Memory B cell (primary cell): ENCODE measurements around the gene TMEM151A.
A peak's percentile ranks its signal among the peaks of the same experiment; 100 is the strongest.

Experiments used
- ATAC-seq: fragments of 150-1000 bp; cut with Tn5 transposase; 2 replicates; pipeline ENCODE4 v1.10.0; 2021; ENCODE audit warnings: low read depth, mild to moderate bottlenecking, moderate library complexity
- DNase-seq, 2 donors: peaks; one replicate each; pipeline ENCODE4 v3.0.0; 2022; ENCODE audit warnings: low spot score in 2 of 2
- H3K27ac Mint-ChIP-seq: one replicate; pipeline ENCODE4 v1.8.0; 2022; ENCODE audit warnings: mild to moderate bottlenecking, moderate library complexity, mixed read lengths
- H3K27me3 Mint-ChIP-seq: one replicate; pipeline ENCODE4 v1.8.0; 2022; ENCODE audit warnings: mixed read lengths
- H3K36me3 Mint-ChIP-seq: one replicate; pipeline ENCODE4 v1.8.0; 2022; ENCODE audit warnings: mild to moderate bottlenecking, mixed read lengths
- H3K4me1 Mint-ChIP-seq: one replicate; pipeline ENCODE4 v1.8.0; 2022; ENCODE audit warnings: mixed read lengths
- H3K4me3 Mint-ChIP-seq: one replicate; pipeline ENCODE4 v1.8.0; 2022; ENCODE audit warnings: mild to moderate bottlenecking, moderate library complexity, mixed read lengths
- H3K9me3 Mint-ChIP-seq: one replicate; pipeline ENCODE4 v1.8.0; 2022; ENCODE audit warnings: mixed read lengths

TMEM151A gene

DNA sequence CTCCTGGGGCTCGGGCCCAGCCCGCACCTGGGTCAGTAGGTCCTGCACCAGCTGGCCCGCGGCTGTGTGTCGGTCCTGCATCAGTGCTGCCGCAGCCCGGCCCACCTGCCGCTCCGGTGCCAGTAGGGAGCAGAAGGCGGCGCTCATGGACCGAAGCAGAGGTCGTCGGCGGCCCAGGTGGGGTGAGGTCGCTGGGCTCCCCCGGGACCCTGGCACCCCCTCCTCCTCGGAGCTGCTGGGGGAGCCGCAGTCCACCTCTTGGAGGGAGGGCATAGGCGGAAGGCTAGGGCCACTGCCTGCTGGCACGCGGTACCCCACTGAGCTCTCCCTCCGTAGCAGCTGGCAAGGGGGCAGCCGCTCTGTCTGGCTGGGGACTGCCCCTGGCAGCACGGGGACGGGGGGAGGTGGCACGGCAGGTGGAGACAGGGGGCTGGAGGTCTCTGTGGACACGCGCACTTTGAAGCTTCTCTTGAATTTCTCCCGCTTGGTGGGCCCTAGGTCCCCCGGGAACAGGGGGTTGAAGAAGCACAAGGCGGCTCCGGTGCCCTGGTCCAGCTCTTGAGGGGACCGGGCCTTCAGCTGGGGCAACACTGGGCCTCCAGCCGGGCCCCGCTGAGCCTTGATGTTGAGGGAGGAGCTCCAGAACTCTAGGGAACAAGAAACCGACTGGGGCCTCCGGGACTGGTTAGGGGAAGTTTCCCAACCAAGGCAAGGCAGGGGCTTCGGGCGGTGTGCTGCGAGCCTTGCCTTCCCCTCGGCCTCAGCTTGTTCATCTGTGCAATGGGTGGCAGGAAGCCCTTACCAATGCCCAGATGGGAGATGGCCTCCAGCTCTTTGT, 43.1 kb downstream of the TMEM151A start:
- DNase-seq (no peak), ATAC-seq (no peak)
- Mint-ChIP-seq H3K27me3 (peaks cover 6% of the 10 kb centered on the region), H3K4me3 (peak overlapping the region; percentile 70), H3K4me1 (peaks cover 20% of the 10 kb centered on the region), H3K9me3 (no peaks in the 10 kb centered on the region), H3K36me3 (peaks cover 12% of the 10 kb centered on the region), H3K27ac (no peak overlapping the region)

DNA sequence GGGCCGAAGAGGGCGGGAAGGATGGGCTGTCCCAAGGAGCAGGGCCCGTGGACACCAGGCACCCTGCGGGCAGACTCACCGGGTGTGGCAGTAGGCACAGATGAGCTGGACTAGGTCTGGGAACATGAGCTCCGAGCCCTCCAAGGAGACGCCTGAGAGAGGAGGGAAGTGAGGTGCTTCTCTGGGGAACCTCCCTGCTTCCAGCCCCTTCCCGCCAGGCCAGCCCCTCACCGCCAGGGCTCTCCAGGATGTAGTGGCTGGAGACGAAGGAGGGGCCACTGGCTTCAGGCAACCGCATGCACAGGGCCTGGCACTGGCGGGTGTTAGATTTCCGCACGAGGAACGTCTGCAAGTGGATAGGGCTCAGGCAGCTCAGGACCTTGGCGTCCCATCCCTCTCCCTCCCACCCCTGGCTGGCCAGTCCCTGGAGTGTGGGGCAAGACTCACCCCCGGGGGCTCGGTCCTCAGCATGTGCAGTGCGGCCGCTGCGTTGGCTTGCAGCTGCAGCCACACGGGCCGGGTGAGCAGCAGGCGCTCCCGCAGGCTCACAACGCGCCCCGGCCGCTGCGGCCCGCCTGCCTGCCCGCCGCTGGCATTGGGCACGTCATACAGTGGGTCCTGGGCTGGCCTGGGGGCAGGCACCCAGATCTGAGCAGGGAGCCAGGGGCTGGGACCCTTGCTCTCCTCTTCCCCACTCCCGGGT, 44.0 kb downstream of the TMEM151A start:
- H3K4me1 Mint-ChIP-seq, result peaks cover 20% of the 10 kb centered on the region
- H3K36me3 Mint-ChIP-seq, result peaks cover 12% of the 10 kb centered on the region
- H3K27me3 Mint-ChIP-seq, result peaks cover 4% of the 10 kb centered on the region
- no peak for DNase-seq
- ATAC-seq, result peak; percentile 29
- H3K4me3 Mint-ChIP-seq, result peak overlapping the region; percentile 86
- H3K27ac Mint-ChIP-seq, result no peak overlapping the region
- no peaks in the 10 kb centered on the region for H3K9me3 Mint-ChIP-seq

DNA sequence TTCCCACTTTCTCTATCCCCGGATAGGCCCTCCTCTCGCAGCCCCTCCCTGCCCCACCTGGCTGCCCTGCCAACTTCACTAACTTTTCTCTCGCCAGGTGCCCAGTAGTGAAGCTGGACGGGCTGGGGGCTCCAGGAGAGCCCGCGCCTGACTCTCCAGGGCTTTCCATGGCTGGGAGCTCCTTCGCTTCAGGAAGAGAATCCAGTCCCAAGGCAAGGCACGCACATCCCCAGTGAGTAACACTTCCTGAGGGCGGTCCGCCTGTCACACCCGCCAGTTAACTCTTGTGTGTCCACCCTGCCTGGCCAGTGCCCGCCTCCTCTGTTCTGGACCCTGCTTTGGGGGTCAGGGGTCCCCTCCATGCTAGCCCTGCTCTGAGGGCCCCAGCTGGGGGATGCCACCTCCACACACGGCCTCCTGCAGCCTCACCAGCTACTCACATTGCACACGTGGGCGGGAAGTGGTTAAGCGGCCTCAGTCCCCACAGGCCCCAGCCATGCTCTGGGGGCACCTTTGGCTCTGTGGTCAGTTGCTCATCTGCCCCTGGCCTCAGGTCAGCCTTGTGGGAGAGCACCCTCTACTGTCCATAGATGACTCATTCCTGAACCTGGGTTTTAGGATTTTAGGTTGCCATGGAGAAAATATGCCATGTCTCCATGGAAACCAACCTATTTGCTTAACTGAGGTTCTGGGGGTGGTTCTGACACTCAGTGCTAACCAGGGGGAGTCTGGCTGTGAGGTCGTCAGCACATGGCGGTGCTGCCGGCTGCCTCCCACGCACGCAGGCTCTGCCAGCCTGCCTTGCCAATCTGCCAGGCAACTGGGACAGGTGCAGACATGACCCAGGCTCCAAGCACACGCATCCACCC, 44.8 kb downstream of the TMEM151A start, which contains the start of gene RIN1:
Gene RIN1, minus strand, starts transcription at position 201 of the 869 bp plus-strand sequence. Its CDS starts 32 bp downstream, at position 169.
- Mint-ChIP-seq H3K27me3 (peaks cover 4% of the 10 kb centered on the region), H3K36me3 (peaks cover 15% of the 10 kb centered on the region), H3K9me3 (no peaks in the 10 kb centered on the region), H3K27ac (no peak within 1 kb of the TSS), H3K4me1 (peaks cover 22% of the 10 kb centered on the region), H3K4me3 (peak within 1 kb of the TSS; percentile 86)
- no peak for DNase-seq
- ATAC-seq, result peak; percentile 76

DNA sequence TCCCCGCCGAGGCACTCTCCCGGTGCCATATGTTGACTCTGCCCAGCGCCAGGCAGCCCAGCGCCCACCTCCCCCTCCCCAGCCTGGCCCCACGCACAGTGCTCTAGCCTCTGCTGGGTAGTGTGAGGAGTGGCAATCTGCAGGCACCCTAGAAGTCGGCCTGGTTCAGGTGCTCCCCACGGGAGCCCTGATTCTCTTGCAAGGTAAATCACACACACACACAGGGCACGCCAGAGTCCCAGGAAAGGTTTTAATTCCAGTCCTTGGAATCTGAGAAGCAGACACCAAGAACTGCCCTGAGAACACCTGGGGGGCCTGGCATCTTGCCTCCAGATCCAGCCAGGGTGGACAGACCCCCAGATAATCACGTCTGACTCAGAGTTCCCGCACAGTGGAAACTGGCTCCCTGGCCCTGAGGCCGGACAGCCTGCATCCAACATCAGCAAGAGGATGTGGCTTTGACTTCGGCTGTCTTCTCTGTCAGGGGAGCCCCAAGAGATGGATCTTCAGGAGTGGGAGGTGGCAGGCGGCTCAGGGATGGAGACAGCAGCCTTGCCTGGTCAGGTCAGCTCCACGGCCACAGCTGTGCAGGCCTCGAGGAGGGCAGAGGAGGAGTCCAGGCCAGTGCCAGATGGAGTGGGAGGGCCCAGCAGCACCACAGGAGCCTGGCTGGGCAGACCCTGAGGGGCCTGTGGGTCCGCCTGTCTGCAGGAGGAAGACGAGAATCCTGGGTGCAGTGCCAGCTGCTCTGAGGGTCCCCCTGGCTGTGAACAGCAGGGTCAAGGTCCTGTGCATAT, 45.6 kb downstream of the TMEM151A start:
- ATAC-seq (no peak), DNase-seq (no peak)
- peaks cover 21% of the 10 kb centered on the region for H3K36me3 Mint-ChIP-seq
- peaks cover 4% of the 10 kb centered on the region for H3K27me3 Mint-ChIP-seq
- no peak overlapping the region for H3K4me3 Mint-ChIP-seq
- no peaks in the 10 kb centered on the region for H3K9me3 Mint-ChIP-seq
- peaks cover 28% of the 10 kb centered on the region for H3K4me1 Mint-ChIP-seq
- H3K27ac Mint-ChIP-seq, result no peak overlapping the region

DNA sequence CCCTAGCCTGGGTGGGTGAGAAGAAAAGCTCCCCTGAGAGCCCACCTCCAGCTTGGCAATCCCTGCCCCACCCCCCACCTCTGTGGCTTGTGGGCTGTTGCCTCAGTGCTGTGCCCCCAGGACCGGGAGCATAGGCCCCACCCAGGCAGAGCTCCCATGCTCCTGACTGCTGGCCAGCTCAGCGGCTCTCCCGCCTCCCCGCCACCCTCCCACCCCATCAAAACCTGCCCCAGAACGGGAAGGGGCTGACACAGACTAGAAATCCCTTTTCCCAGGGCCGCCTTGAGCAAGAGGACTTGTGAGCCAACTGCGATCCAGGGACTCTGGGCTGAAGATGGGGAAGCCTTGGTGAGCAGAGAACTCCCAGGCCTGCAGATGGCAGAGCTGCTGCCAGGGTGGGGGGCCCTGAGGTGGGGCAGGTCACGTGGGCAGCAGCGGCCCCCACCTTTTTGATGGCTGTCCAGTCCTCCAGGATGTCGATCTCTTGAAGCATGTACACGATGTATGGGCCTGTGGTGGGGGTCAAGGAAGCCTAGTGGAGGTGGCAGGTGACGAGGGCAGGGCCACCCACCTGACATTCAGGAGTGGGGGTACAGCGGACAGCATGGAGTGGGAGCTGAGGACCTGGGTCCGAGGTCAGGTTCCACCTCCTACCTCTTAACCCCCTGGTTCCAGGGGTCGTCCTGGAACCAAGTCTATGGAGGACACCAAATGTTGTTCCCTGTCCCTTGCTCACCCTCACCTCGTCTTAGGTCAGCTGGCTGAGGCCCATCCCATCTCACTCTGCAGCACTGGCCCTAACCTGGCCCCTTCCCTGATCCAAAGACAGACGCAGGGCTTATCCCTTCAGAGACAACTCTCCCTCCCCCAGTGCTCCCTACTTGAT, 46.8 kb downstream of the TMEM151A start:
- H3K27ac Mint-ChIP-seq, result no peak overlapping the region
- peaks cover 4% of the 10 kb centered on the region for H3K27me3 Mint-ChIP-seq
- H3K36me3 Mint-ChIP-seq, result peaks cover 30% of the 10 kb centered on the region
- no peak for DNase-seq
- peaks cover 37% of the 10 kb centered on the region for H3K4me1 Mint-ChIP-seq
- no peaks in the 10 kb centered on the region for H3K9me3 Mint-ChIP-seq
- no peak overlapping the region for H3K4me3 Mint-ChIP-seq
- no peak for ATAC-seq

DNA sequence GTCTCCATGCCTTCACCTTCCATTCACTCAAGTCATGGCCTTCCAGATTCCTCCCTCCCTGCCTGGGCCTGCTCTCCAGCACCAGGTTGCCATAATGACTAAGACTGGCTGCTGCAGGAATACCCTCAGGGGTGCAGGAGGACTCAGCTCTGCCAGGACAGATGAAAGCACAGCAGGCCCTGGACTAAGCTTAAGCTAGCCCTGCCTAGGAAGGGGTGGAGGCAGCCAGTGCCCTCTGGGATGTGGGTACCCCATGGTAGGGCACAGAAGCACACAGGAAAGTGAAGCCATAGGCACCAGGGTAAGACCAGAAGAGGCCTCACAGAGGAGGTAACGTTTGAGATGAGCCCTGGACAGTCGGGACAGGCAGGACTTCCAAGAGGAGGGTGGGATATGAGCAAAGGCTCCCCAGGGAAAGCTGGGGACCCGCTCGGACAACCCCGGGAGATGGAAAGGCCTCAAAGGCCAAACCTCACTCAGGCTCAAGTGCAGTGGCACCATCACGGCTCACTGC, 47.5 kb downstream of the TMEM151A start:
- H3K4me1 Mint-ChIP-seq, result peaks cover 39% of the 10 kb centered on the region
- ATAC-seq, result no peak
- peaks cover 29% of the 10 kb centered on the region for H3K36me3 Mint-ChIP-seq
- H3K4me3 Mint-ChIP-seq, result no peak overlapping the region
- peaks cover 3% of the 10 kb centered on the region for H3K27me3 Mint-ChIP-seq
- no peaks in the 10 kb centered on the region for H3K9me3 Mint-ChIP-seq
- DNase-seq, result no peak
- no peak overlapping the region for H3K27ac Mint-ChIP-seq

DNA sequence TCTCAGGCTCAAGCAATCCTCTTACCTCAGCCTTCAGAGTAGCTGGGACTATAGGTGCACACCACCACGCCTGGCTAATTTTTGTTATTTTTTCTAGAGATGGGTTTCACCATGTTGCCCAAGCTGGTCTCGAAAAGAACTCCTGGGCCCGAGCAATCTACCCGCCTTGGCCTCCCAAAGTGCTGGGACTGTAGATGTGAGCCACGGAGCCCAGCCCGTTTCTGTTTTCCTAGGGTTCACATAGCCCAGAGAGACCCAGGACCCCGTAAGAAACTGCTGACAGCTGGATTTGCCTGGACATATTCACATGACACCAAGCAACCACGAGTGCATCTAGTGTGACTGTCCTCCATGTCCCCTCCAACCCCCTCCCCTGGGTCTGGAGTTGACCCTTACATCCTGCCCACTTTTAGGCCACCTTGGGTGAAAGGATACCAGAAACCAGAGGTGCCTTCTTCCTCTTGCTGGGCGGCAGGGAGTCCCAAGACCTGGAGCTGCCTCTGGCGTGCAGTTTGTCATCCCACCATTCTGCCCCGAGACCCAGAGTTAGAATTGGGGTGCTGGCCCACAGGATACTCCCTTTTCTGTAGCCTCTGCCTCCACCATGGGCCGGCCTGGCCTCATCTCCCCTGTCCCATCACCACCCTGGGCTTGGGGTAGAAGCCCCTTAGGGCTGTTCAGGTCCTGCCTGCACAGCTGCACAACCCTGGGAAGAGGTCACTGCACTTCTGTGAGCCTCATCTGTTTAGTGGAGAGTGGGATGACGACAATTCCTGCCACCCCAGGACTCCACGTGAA, 48.2 kb downstream of the TMEM151A start:
- no peak overlapping the region for H3K4me3 Mint-ChIP-seq
- DNase-seq, result no peak
- peaks cover 42% of the 10 kb centered on the region for H3K4me1 Mint-ChIP-seq
- no peak for ATAC-seq
- no peaks in the 10 kb centered on the region for H3K9me3 Mint-ChIP-seq
- H3K36me3 Mint-ChIP-seq, result peaks cover 29% of the 10 kb centered on the region
- no peak overlapping the region for H3K27ac Mint-ChIP-seq
- H3K27me3 Mint-ChIP-seq, result peaks cover 3% of the 10 kb centered on the region

DNA sequence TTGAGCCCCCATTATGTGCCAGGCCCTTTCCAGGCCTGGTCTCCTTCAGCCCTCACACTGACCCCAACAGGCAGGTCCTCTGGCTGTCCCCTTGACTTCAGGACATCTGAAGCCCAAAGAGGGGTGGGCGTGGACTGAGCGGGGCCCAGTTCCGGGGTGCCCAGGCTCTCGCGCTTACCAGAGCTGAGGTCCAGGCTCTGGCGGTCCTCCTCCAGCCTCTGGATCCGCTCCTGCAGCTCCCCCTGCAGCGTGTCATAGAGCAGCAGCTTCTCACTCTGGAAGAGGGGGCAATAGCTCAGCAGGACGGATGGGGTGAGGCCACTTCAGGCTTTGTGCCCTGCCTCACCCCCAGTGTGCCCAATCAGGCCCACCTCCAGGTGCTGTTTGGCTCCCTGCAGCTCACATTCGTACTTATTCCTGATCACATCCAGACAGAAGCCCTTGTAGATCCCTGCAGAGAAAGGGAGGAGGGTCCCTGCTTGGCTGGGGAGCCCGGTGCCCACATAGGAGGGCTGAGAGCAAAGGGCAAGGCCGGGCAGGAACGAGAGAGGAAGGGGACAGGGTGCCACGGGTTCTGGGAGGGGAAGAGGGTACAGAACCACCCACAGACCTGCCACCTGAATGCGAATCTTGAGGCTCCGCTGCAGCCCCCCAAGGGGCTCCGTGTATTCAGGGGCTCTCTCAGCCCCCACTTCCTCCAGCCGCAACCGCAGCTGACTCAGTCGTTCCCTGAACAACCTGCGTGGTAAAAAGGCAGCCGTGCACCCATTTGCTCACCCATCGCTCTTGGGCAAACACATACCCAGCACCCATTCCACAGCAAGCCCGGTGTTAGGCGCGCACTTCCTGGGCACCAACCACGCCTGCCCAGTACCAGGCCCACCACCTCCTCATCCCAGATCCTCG, 49.2 kb downstream of the TMEM151A start:
- H3K4me1 Mint-ChIP-seq, result peaks cover 41% of the 10 kb centered on the region
- H3K9me3 Mint-ChIP-seq, result no peaks in the 10 kb centered on the region
- ATAC-seq (no peak), DNase-seq (no peak)
- no peaks in the 10 kb centered on the region for H3K27me3 Mint-ChIP-seq
- peaks cover 29% of the 10 kb centered on the region for H3K36me3 Mint-ChIP-seq
- no peak overlapping the region for H3K27ac Mint-ChIP-seq
- H3K4me3 Mint-ChIP-seq, result no peak overlapping the region

- Mint-ChIP-seq H3K27me3 (no peaks in the 10 kb centered on the region), H3K36me3 (peaks cover 29% of the 10 kb centered on the region), H3K4me1 (peaks cover 38% of the 10 kb centered on the region), H3K4me3 (no peak overlapping the region), H3K27ac (no peak overlapping the region), H3K9me3 (no peaks in the 10 kb centered on the region)
- no peak for DNase-seq
- no peak for ATAC-seq
Measured at GRCh38 chr11:66341502-66342126, 49.9 kb downstream of the TMEM151A start.

- peaks cover 35% of the 10 kb centered on the region for H3K4me1 Mint-ChIP-seq
- no peak for ATAC-seq
- H3K9me3 Mint-ChIP-seq, result no peaks in the 10 kb centered on the region
- no peaks in the 10 kb centered on the region for H3K27me3 Mint-ChIP-seq
- H3K4me3 Mint-ChIP-seq, result peak overlapping the region; percentile 97
- DNase-seq, result no peak
- no peak overlapping the region for H3K27ac Mint-ChIP-seq
- H3K36me3 Mint-ChIP-seq, result peaks cover 26% of the 10 kb centered on the region
Measured at GRCh38 chr11:66343176-66343575, 51.5 kb downstream of the TMEM151A start.
